ENCODE measurements around the gene GPC1. TPM values are rescaled to one million over a fixed set of nuclear protein-coding genes. Genes with fewer than 3 reads are reported as not detected.

GPC1 gene
- total and polyA plus RNA-seq, 2 of the 13 experiments (the other 11 are each of a cell fraction or from before 2014, with no cell fraction given), result 4.0 to 5.5 TPM

DNA sequence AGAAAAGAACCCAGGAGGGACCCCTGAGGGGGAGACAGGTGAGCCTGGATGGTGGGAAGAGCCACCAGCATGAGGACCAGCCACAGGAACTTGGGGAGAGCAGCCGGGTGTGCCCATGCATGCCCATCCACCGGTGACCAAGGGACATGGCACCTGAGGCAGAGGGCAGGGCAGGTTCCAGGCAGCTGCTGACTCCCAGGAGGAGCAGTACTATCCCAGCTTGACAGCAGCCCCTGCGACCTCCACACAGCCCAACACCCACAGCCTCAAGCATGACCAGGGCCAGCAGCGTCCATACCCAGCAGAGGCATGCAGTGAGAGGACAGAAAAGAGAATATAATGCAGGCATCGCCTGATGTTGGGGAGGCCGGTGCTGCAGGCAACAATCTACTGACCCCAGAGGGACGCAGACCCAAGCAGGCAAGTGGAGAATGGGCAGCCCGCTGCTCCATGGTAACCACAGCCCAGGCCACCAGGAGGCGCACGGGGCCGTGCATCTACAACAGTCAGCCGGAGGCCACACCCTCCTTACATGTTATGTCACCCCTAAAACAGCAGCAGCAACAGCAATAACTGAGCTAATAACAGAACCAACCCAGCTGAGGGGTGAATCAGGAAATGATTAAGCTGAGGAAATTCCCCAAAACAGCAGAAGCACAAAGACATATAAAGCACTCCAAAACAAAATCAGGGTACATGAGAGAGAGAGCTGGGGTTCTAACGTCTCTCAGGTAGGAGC is 78.3 kb downstream of the GPC1 start (continued):
- TF ChIP-seq, protein P1, sequence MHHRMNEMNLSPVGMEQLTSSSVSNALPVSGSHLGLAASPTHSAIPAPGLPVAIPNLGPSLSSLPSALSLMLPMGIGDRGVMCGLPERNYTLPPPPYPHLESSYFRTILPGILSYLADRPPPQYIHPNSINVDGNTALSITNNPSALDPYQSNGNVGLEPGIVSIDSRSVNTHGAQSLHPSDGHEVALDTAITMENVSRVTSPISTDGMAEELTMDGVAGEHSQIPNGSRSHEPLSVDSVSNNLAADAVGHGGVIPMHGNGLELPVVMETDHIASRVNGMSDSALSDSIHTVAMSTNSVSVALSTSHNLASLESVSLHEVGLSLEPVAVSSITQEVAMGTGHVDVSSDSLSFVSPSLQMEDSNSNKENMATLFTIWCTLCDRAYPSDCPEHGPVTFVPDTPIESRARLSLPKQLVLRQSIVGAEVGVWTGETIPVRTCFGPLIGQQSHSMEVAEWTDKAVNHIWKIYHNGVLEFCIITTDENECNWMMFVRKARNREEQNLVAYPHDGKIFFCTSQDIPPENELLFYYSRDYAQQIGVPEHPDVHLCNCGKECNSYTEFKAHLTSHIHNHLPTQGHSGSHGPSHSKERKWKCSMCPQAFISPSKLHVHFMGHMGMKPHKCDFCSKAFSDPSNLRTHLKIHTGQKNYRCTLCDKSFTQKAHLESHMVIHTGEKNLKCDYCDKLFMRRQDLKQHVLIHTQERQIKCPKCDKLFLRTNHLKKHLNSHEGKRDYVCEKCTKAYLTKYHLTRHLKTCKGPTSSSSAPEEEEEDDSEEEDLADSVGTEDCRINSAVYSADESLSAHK (CRISPR knock-in tag; IDR thresholded peaks at IDR 0.05; ENCODE audit: borderline replicate concordance), result no peak
- TF ChIP-seq DNMT1 (CRISPR knock-in tag; IDR thresholded peaks at IDR 0.05), result no peak
- no peak for TF ChIP-seq SIX4 (CRISPR knock-in tag; IDR thresholded peaks at IDR 0.05)
- no peak for TF ChIP-seq BORCS8-MEF2B (CRISPR knock-in tag; IDR thresholded peaks at IDR 0.05)
- TF ChIP-seq ZNF749 (CRISPR knock-in tag; IDR thresholded peaks at IDR 0.05; ENCODE audit: borderline replicate concordance), result no peak
- TF ChIP-seq U2AF1 (optimal IDR thresholded peaks at IDR 0.05; ENCODE audit: low read depth, low read length), result no peak
- no peak for TF ChIP-seq FOSL1 (CRISPR knock-in tag; IDR thresholded peaks at IDR 0.05; ENCODE audit: borderline replicate concordance)
- no peak for TF ChIP-seq SIN3A (IDR thresholded peaks at IDR 0.05; ENCODE audit: borderline replicate concordance, low read depth, low read length)
- no peak for TF ChIP-seq CHD2 (IDR thresholded peaks at IDR 0.05; ENCODE audit: low read depth, low read length)
- TF ChIP-seq, protein P2, sequence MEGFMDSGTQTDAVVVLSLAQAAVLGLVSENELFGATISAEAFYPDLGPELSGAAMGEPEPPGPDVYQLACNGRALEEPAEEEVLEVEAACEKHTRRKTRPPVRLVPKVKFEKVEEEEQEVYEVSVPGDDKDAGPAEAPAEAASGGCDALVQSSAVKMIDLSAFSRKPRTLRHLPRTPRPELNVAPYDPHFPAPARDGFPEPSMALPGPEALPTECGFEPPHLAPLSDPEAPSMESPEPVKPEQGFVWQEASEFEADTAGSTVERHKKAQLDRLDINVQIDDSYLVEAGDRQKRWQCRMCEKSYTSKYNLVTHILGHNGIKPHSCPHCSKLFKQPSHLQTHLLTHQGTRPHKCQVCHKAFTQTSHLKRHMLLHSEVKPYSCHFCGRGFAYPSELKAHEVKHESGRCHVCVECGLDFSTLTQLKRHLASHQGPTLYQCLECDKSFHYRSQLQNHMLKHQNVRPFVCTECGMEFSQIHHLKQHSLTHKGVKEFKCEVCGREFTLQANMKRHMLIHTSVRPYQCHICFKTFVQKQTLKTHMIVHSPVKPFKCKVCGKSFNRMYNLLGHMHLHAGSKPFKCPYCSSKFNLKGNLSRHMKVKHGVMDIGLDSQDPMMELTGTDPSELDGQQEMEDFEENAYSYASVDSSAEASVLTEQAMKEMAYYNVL (CRISPR knock-in tag; IDR thresholded peaks at IDR 0.05; ENCODE audit: borderline replicate concordance), result no peak
- TF ChIP-seq, protein P3, sequence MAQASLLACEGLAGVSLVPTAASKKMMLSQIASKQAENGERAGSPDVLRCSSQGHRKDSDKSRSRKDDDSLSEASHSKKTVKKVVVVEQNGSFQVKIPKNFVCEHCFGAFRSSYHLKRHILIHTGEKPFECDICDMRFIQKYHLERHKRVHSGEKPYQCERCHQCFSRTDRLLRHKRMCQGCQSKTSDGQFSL (CRISPR knock-in tag; IDR thresholded peaks at IDR 0.05), result no peak
- TF ChIP-seq RXRB (CRISPR knock-in tag; IDR thresholded peaks at IDR 0.05; ENCODE audit: borderline replicate concordance), result peak; percentile 44; the same call in 1 of the 2 replicates
- no peak for TF ChIP-seq KDM3A (CRISPR knock-in tag; IDR thresholded peaks at IDR 0.05; ENCODE audit: low read depth)
- TF ChIP-seq SP140L (CRISPR knock-in tag; IDR thresholded peaks at IDR 0.05; ENCODE audit: borderline replicate concordance), result no peak
- TF ChIP-seq, protein P4, sequence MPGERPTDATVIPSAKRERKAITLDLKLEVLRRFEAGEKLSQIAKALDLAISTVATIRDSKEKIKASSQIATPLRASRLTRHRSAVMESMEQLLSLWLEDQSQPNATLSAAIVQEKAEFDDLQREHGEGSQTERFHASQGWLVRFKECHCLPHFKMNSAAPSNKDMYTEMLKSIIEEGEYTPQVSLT (CRISPR knock-in tag; IDR thresholded peaks at IDR 0.05; ENCODE audit: borderline replicate concordance, low read depth), result no peak
- TF ChIP-seq TAF15 (IDR thresholded peaks at IDR 0.05; ENCODE audit: low read depth, low read length, poor library complexity, severe bottlenecking), result no peak
- no peak for TF ChIP-seq ZNF773 (CRISPR knock-in tag; IDR thresholded peaks at IDR 0.05; ENCODE audit: borderline replicate concordance)
- TF ChIP-seq ZNF251 (CRISPR knock-in tag; IDR thresholded peaks at IDR 0.05), result no peak
- TF ChIP-seq ELF4 (CRISPR knock-in tag; IDR thresholded peaks at IDR 0.05; ENCODE audit: borderline replicate concordance), result no peak
- TF ChIP-seq GPN1 (CRISPR knock-in tag; IDR thresholded peaks at IDR 0.05; ENCODE audit: borderline replicate concordance), result no peak; the same call in 1 of the 2 replicates
- TF ChIP-seq SMAD3 (CRISPR knock-in tag; IDR thresholded peaks at IDR 0.05), result peak; percentile 38; the same call in 1 of the 2 replicates
- TF ChIP-seq, protein P5, sequence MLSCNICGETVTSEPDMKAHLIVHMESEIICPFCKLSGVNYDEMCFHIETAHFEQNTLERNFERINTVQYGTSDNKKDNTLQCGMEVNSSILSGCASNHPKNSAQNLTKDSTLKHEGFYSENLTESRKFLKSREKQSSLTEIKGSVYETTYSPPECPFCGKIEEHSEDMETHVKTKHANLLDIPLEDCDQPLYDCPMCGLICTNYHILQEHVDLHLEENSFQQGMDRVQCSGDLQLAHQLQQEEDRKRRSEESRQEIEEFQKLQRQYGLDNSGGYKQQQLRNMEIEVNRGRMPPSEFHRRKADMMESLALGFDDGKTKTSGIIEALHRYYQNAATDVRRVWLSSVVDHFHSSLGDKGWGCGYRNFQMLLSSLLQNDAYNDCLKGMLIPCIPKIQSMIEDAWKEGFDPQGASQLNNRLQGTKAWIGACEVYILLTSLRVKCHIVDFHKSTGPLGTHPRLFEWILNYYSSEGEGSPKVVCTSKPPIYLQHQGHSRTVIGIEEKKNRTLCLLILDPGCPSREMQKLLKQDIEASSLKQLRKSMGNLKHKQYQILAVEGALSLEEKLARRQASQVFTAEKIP (CRISPR knock-in tag; IDR thresholded peaks at IDR 0.05; ENCODE audit: borderline replicate concordance), result no peak
- peak; percentile 54; the same call in 1 of the 2 replicates for TF ChIP-seq ZNF205 (CRISPR knock-in tag; IDR thresholded peaks at IDR 0.05)
